ENCODE data around the gene FGGY.

- no peak for TF ChIP-seq CTCF (IDR thresholded peaks at IDR 0.05; ENCODE audit: insufficient read depth, low read length, poor library complexity, severe bottlenecking)
- no peak for TF ChIP-seq EZH2phosphoT487 (conservative IDR thresholded peaks at IDR 0.05; ENCODE audit: low read length)
Measured at GRCh38 chr1:59804301-59804700, 507.4 kb downstream of the FGGY start.
